IMR-90 (cell line): ENCODE results near the gene SAMD11. TPM values are rescaled to one million over a fixed set of nuclear protein-coding genes. Genes with fewer than 3 reads are reported as not detected.

Experiments used
- ATAC-seq: fragments of 200-7000 bp; cut with Tn5 transposase; 2 replicates; pipeline ENCODE4 v1.9.1; 2020; ENCODE audit warnings: low read depth, mild to moderate bottlenecking, moderate library complexity
- BruUV-seq: library from RNA; stranded (reverse); fragments of 400-500 nt; replicated peaks from 2 replicates; lab custom pipeline; 2021; lab: Mats Ljungman, UMichigan
- CTCF ChIA-PET: fragments of 300-600 bp; formaldehyde crosslinking; extraction: SDS; loops from one replicate; lab custom pipeline; 2021; ENCODE audit warnings: antibody characterized with exemption; lab: Yijun Ruan, JAX
- POLR2A ChIA-PET: fragments of 300-600 bp; sonication (Branson Sonifier 250); formaldehyde crosslinking; loops from one replicate; lab custom pipeline; 2022; ENCODE audit warnings: antibody characterized with exemption; ENCODE audit not compliant: unreplicated experiment; lab: Charles Lee
- DNase-seq: peaks from one replicate; pipeline ENCODE4 v3.0.0; 2013
- H2AFZ ChIP-seq: replicated peaks from 2 replicates; pipeline ENCODE3; 2013; ENCODE audit warnings: low read length, mild to moderate bottlenecking; ENCODE audit not compliant: poor library complexity
- H2AK5ac ChIP-seq: 2 replicates; pipeline ENCODE4 v1.6.1; 2013; ENCODE audit warnings: low read depth, low read length, inconsistent platforms
- H2AK9ac ChIP-seq: replicated peaks from 2 replicates; pipeline ENCODE3; 2013; ENCODE audit warnings: mild to moderate bottlenecking, low read depth, low read length, moderate library complexity; ENCODE audit not compliant: poor library complexity
- H2BK120ac ChIP-seq: 2 replicates; pipeline ENCODE4 v1.6.1; 2013; ENCODE audit warnings: low read depth, low read length, inconsistent platforms
- H2BK15ac ChIP-seq: 3 replicates; pipeline ENCODE4 v1.6.1; 2013; ENCODE audit warnings: low read depth, low read length, inconsistent platforms
- H2BK20ac ChIP-seq: 2 replicates; pipeline ENCODE4 v1.6.1; 2013; ENCODE audit warnings: low read depth, mild to moderate bottlenecking, inconsistent platforms, low read length, moderate library complexity
- H2BK5ac ChIP-seq: 2 replicates; pipeline ENCODE4 v1.6.1; 2013; ENCODE audit warnings: mild to moderate bottlenecking, low read depth, low read length, inconsistent platforms; ENCODE audit not compliant: poor library complexity, severe bottlenecking
- H3K14ac ChIP-seq: replicated peaks from 2 replicates; pipeline ENCODE4 v1.6.1; 2013; ENCODE audit warnings: low read depth, low read length, inconsistent platforms
- H3K18ac ChIP-seq: 2 replicates; pipeline ENCODE4 v1.6.1; 2013; ENCODE audit warnings: low read depth, low read length, control low read depth
- H3K23ac ChIP-seq: 2 replicates; pipeline ENCODE4 v1.6.1; 2013; ENCODE audit warnings: low read depth, low read length, inconsistent platforms
- H3K27ac ChIP-seq: 2 replicates; pipeline ENCODE4 v1.5.1; 2013; ENCODE audit warnings: mild to moderate bottlenecking, control low read depth, low read length; ENCODE audit not compliant: insufficient read depth
- H3K27me3 ChIP-seq: 2 replicates; pipeline ENCODE4 v1.6.1; 2013; ENCODE audit warnings: low read length; ENCODE audit not compliant: control insufficient read depth, insufficient read depth
- H3K36me3 ChIP-seq: 2 replicates; pipeline ENCODE4 v1.6.1; 2013; ENCODE audit warnings: low read length, mixed read lengths; ENCODE audit not compliant: control insufficient read depth, insufficient read depth
- H3K4ac ChIP-seq: 2 replicates; pipeline ENCODE4 v1.6.1; 2013; ENCODE audit warnings: low read depth, low read length, inconsistent platforms
- H3K4me1 ChIP-seq: 2 replicates; pipeline ENCODE4 v1.6.1; 2013; ENCODE audit warnings: low read length, mixed read lengths; ENCODE audit not compliant: control insufficient read depth, insufficient read depth
- H3K4me2 ChIP-seq: 2 replicates; pipeline ENCODE4 v1.6.1; 2013; ENCODE audit warnings: low read depth, mild to moderate bottlenecking, control low read depth, low read length, moderate library complexity
- H3K4me3 ChIP-seq: 2 replicates; pipeline ENCODE4 v1.5.1; 2013; ENCODE audit warnings: low read depth, mild to moderate bottlenecking, control low read depth, low read length, moderate library complexity; ENCODE audit not compliant: insufficient read depth
- H3K56ac ChIP-seq: 2 replicates; pipeline ENCODE4 v1.6.1; 2013; ENCODE audit warnings: low read length, inconsistent platforms; ENCODE audit not compliant: insufficient read depth; ENCODE audit errors: extremely low read depth
- H3K79me1 ChIP-seq, 2 experiments: 2 replicates each; pipeline ENCODE4 v1.6.1; 2013; ENCODE audit warnings: low read length in 2 of 2, inconsistent platforms in 1 of 2, low read depth in 1 of 2
- H3K9ac ChIP-seq: 2 replicates; pipeline ENCODE4 v1.6.1; 2013; ENCODE audit warnings: low read depth, low read length, control low read depth
- H3K9me1 ChIP-seq: 2 replicates; pipeline ENCODE4 v1.6.1; 2013; ENCODE audit warnings: low read length, inconsistent platforms; ENCODE audit not compliant: insufficient read depth
- H3K9me3 ChIP-seq: 2 replicates; pipeline ENCODE4 v1.6.1; 2013; ENCODE audit warnings: low read length; ENCODE audit not compliant: control insufficient read depth, insufficient read depth
- H4K20me1 ChIP-seq: 2 replicates; pipeline ENCODE4 v1.6.1; 2013; ENCODE audit warnings: low read length, inconsistent platforms; ENCODE audit not compliant: insufficient read depth
- H4K5ac ChIP-seq: 2 replicates; pipeline ENCODE4 v1.6.1; 2013; ENCODE audit warnings: mild to moderate bottlenecking, low read depth, low read length, control low read depth
- H4K8ac ChIP-seq, 2 experiments: 2 replicates each; pipeline ENCODE4 v1.6.1; 2013; ENCODE audit warnings: low read depth in 2 of 2, low read length in 2 of 2, control low read depth in 1 of 2, inconsistent platforms in 1 of 2
- H4K91ac ChIP-seq: 2 replicates; pipeline ENCODE4 v1.6.1; 2013; ENCODE audit warnings: low read depth, low read length, inconsistent platforms; ENCODE audit not compliant: insufficient read depth
- BHLHE40 ChIP-seq: fragments of 150-350 bp; IDR thresholded peaks from 2 replicates; pipeline ENCODE4 v1.6.1; 2016; ENCODE audit warnings: mild to moderate bottlenecking, low read depth, low read length
- CEBPB ChIP-seq: IDR thresholded peaks from 2 replicates; pipeline ENCODE4 v1.6.1; 2012; ENCODE audit warnings: low read depth, low read length, improper control_type of control experiment
- CHD1 ChIP-seq: IDR thresholded peaks from 2 replicates; pipeline ENCODE4 v1.6.1; 2012; ENCODE audit warnings: low read depth, low read length, improper control_type of control experiment
- MAFK ChIP-seq: IDR thresholded peaks from 2 replicates; pipeline ENCODE4 v1.6.1; 2012; ENCODE audit warnings: low read depth, low read length, improper control_type of control experiment
- MXI1 ChIP-seq: IDR thresholded peaks from 2 replicates; pipeline ENCODE4 v1.6.1; 2012; ENCODE audit warnings: low read depth, mild to moderate bottlenecking, low read length, moderate library complexity, borderline replicate concordance
- NFE2L2 ChIP-seq: fragments of 150-350 bp; IDR thresholded peaks from 2 replicates; pipeline ENCODE4 v1.6.1; 2016; ENCODE audit warnings: low read depth, mild to moderate bottlenecking, low read length
- RAD21 ChIP-seq: IDR thresholded peaks from 2 replicates; pipeline ENCODE4 v1.6.1; 2012; ENCODE audit warnings: low read length, improper control_type of control experiment
- RFX5 ChIP-seq: IDR thresholded peaks from 2 replicates; pipeline ENCODE4 v1.8.0; 2012; ENCODE audit warnings: low read depth, mild to moderate bottlenecking, low read length, moderate library complexity
- SMC3 ChIP-seq: fragments of 150-350 bp; IDR thresholded peaks from 2 replicates; pipeline ENCODE4 v1.6.1; 2016; ENCODE audit warnings: low read depth, mild to moderate bottlenecking, antibody characterized with exemption, low read length, moderate library complexity
- WGBS, 2 experiments: methylation state at CpG; one replicate each; pipeline versions ENCODE4 v1.1.5 to v1.1.7; 2013; ENCODE audit warnings: missing lambda C conversion rate in 2 of 2; ENCODE audit not compliant: insufficient read length in 1 of 2; ENCODE audit errors: extremely low coverage in 2 of 2; 5-methylcytosine and 5-hydroxymethylcytosine counted together
- dilution Hi-C: fragments of 300-500 bp; cut with HindIII; formaldehyde crosslinking; loops from one replicate; pipeline ENCODE4 v1.14.3; 2018; ENCODE audit warnings: low sequenced_read_pairs; ENCODE audit not compliant: unreplicated experiment
- in situ Hi-C: fragments of 300-500 bp; cut with MboI; formaldehyde crosslinking; loops from 3 replicates; pipeline ENCODE4 v1.14.3; 2019; ENCODE audit warnings: low sequenced_read_pairs, inconsistent platforms, mixed read lengths
- intact Hi-C: fragments of 100-400 bp; cut with micrococcal nuclease; formaldehyde crosslinking; loops from 2 replicates; pipeline ENCODE4 v1.10.0; 2022
- polyA plus RNA-seq, 3 experiments: library from polyadenylated mRNA; depleted of rRNA; stranded (reverse); fragments of >200 nt; gene quantifications; 2 replicates each; pipeline ENCODE4 v1.2.3, GENCODE V29; 2012; ENCODE audit warnings: low replicate concordance in 1 of 3
- total RNA-seq: library from RNA; depleted of rRNA; stranded (reverse); fragments of >200 nt; gene quantifications from 2 replicates; pipeline ENCODE4 v1.2.3, GENCODE V29; 2012
- TF ChIP-seq, protein P1 (sequence below): conservative IDR thresholded peaks from 2 replicates; pipeline ENCODE4 v1.5.1; 2012; ENCODE audit warnings: mild to moderate bottlenecking, low read depth, low read length, improper control_type of control experiment
- TF ChIP-seq, protein P2 (sequence below): fragments of 150-350 bp; IDR thresholded peaks from 2 replicates; pipeline ENCODE4 v1.6.1; 2016; ENCODE audit warnings: low read depth, mild to moderate bottlenecking, low read length, moderate library complexity, borderline replicate concordance

The SAMD11 gene
- total and polyA plus RNA-seq, 2 of the 4 experiments (the other 2 are of a cell fraction) = 5.9 to 22.9 TPM

DNA sequence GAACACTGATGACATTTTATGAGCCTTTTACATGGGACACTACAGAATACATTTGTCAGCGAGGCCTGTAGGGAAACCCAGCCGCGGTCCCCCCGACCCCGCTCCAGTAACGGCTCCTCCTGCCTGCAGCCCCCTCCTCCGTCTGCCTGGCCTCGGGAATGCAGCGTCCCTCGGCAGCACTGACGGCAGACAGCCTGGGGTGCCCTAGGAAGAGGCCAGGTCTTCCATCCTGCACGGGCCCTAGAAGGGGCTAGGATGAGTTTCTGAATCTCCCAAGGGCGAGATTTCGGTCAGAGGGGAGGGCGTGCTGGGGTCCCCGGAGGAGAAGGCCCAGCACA is 8.4 kb downstream of the SAMD11 start:
- H3K23ac ChIP-seq = no peak overlapping the region
- BruUV-seq = no TSS peak
- intact Hi-C loops (no loop called here), dilution Hi-C loops (no loop called here), in situ Hi-C loops (no loop called here)
- H3K4me2 ChIP-seq = no peak overlapping the region
- TF ChIP-seq MAFK (no peak), SMC3 (no peak), CHD1 (no peak), NFE2L2 (no peak), BHLHE40 (no peak), MXI1 (no peak), RFX5 (no peak), CEBPB (no peak), RAD21 (no peak)
- TF ChIP-seq, protein P1, sequence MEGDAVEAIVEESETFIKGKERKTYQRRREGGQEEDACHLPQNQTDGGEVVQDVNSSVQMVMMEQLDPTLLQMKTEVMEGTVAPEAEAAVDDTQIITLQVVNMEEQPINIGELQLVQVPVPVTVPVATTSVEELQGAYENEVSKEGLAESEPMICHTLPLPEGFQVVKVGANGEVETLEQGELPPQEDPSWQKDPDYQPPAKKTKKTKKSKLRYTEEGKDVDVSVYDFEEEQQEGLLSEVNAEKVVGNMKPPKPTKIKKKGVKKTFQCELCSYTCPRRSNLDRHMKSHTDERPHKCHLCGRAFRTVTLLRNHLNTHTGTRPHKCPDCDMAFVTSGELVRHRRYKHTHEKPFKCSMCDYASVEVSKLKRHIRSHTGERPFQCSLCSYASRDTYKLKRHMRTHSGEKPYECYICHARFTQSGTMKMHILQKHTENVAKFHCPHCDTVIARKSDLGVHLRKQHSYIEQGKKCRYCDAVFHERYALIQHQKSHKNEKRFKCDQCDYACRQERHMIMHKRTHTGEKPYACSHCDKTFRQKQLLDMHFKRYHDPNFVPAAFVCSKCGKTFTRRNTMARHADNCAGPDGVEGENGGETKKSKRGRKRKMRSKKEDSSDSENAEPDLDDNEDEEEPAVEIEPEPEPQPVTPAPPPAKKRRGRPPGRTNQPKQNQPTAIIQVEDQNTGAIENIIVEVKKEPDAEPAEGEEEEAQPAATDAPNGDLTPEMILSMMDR = no peak
- TF ChIP-seq, protein P2, sequence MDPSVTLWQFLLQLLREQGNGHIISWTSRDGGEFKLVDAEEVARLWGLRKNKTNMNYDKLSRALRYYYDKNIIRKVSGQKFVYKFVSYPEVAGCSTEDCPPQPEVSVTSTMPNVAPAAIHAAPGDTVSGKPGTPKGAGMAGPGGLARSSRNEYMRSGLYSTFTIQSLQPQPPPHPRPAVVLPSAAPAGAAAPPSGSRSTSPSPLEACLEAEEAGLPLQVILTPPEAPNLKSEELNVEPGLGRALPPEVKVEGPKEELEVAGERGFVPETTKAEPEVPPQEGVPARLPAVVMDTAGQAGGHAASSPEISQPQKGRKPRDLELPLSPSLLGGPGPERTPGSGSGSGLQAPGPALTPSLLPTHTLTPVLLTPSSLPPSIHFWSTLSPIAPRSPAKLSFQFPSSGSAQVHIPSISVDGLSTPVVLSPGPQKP = no peak
- H3K9ac ChIP-seq = no peak overlapping the region
- H4K20me1 ChIP-seq = peaks cover 6% of the 10 kb centered on the region; the same call in 1 of the 2 replicates
- no peak overlapping the region for H2BK120ac ChIP-seq
- no peak overlapping the region for H3K56ac ChIP-seq
- DNase-seq (no peak), ATAC-seq (no peak)
- H4K5ac ChIP-seq = no peak overlapping the region
- H3K14ac ChIP-seq = no peak overlapping the region
- ChIA-PET POLR2A (no interaction called here), CTCF (no interaction called here)
- H3K9me1 ChIP-seq = no peaks in the 10 kb centered on the region
- H3K4me3 ChIP-seq = no peak overlapping the region
- H3K18ac ChIP-seq = no peak overlapping the region
- no peaks in the 10 kb centered on the region for H3K79me1 ChIP-seq
- no peak overlapping the region for H3K4ac ChIP-seq
- H2BK15ac ChIP-seq = no peak overlapping the region
- no peaks in the 10 kb centered on the region for H3K4me1 ChIP-seq
- no peak overlapping the region for H2BK20ac ChIP-seq
- no peak overlapping the region for H2AK5ac ChIP-seq
- H2BK5ac ChIP-seq = no peak overlapping the region
- no peak overlapping the region for H4K91ac ChIP-seq
- H4K8ac ChIP-seq = no peak overlapping the region
- H3K27me3 ChIP-seq = no peaks in the 10 kb centered on the region
- H3K36me3 ChIP-seq = peaks cover 9% of the 10 kb centered on the region
- 80% methylated on average over 11 of the region's 16 CpGs; no CpG with 5 or more reads in 1 of the 2 experiments for WGBS, 2 experiments
- H2AFZ ChIP-seq = no peak overlapping the region
- H2AK9ac ChIP-seq = no peak overlapping the region
- H3K27ac ChIP-seq = no peak overlapping the region
- H3K9me3 ChIP-seq = no peaks in the 10 kb centered on the region
